22Rv1 (cell line): Measurements from ENCODE around the gene AP2A2.

Experiments
- ZFX ChIP-seq: fragments of 450-650 bp; IDR thresholded peaks from 2 replicates; pipeline ENCODE4 v1.6.1; 2017; ENCODE audit warnings: antibody characterized with exemption, borderline replicate concordance
- TF ChIP-seq, protein P1 (sequence below): fragments of 450-650 bp; IDR thresholded peaks from 2 replicates; pipeline ENCODE4 v1.5.1; 2017; ENCODE audit warnings: mild to moderate bottlenecking

DNA sequence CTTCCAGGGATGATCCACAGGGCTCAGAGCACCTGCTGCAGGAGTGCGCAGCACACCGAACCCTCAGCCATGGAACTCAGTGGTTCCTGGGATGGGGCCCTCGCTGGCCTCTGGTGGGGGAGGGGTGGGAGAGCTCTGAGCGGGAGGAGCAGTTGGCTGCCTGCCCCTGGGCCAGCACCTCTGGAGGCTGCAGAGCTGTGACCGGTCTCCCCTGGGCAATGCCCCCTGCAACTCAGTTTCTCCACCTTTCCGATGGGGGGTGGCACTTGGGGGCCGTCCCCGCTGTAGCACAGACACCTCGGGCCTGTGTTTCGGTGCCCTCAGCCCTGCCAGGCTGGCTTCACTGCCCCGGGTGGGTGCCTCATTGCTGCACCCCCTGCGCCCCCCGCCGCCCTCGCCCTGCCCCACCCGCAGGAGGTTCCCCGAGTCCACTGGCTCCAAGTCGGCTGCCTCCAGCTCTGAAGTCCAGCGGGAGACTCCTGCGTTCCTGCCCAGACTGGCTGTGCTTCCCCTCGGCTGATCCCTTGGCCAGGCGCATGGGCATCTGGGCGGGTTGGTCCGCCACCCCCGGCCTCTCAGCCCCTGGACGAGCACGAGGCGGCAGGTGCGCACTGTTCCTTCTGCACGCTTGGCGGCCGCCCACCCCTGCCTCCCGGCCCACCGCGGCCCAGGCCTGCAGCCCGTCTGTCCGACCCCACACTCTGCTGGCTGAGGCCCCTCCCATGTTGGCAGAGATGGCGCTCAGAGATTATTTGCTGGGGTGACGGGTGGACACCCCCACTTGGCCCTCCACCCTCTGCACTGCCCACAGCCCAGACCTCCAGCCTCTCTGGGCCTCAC lies 109.0 kb downstream of the AP2A2 start:
- TF ChIP-seq, protein P1, sequence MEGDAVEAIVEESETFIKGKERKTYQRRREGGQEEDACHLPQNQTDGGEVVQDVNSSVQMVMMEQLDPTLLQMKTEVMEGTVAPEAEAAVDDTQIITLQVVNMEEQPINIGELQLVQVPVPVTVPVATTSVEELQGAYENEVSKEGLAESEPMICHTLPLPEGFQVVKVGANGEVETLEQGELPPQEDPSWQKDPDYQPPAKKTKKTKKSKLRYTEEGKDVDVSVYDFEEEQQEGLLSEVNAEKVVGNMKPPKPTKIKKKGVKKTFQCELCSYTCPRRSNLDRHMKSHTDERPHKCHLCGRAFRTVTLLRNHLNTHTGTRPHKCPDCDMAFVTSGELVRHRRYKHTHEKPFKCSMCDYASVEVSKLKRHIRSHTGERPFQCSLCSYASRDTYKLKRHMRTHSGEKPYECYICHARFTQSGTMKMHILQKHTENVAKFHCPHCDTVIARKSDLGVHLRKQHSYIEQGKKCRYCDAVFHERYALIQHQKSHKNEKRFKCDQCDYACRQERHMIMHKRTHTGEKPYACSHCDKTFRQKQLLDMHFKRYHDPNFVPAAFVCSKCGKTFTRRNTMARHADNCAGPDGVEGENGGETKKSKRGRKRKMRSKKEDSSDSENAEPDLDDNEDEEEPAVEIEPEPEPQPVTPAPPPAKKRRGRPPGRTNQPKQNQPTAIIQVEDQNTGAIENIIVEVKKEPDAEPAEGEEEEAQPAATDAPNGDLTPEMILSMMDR: no peak
- no peak for TF ChIP-seq ZFX
